Smooth muscle cell (in vitro differentiated cells): ENCODE results near the gene TRIM50. TPM values are rescaled to one million over a fixed set of nuclear protein-coding genes. Genes with fewer than 3 reads are reported as not detected.
"Not testable (repeated sequence)": the region's sequence is repeated elsewhere in the genome, so short reads cannot be mapped to it uniquely, and the experiment has no call there.

ENCODE experiments used
- DNase-seq: peaks from one replicate; lab custom pipeline; 2025; ENCODE audit not compliant: unreplicated experiment; lab: John Stamatoyannopoulos, UW
- H2AFZ ChIP-seq: fragments of 200-600 bp; sonication (generic); 2 replicates; pipeline ENCODE4 v1.6.0; 2016; ENCODE audit warnings: antibody characterized with exemption, low read depth, mild to moderate bottlenecking
- H3F3A ChIP-seq: fragments of 200-600 bp; sonication (generic); 2 replicates; pipeline ENCODE4 v1.6.0; 2017; ENCODE audit warnings: antibody characterized with exemption, low read depth
- H3K27ac ChIP-seq: fragments of 200-600 bp; sonication (generic); 2 replicates; pipeline ENCODE4 v1.5.1; 2016; ENCODE audit warnings: low read depth, mild to moderate bottlenecking
- H3K27me3 ChIP-seq: fragments of 200-600 bp; sonication (generic); 2 replicates; pipeline ENCODE4 v1.6.1; 2016; ENCODE audit warnings: low read depth, mild to moderate bottlenecking
- H3K36me3 ChIP-seq: fragments of 200-600 bp; sonication (generic); 2 replicates; pipeline ENCODE4 v1.5.1; 2016; ENCODE audit warnings: low read depth
- H3K4me1 ChIP-seq: fragments of 200-600 bp; sonication (generic); 2 replicates; pipeline ENCODE4 v1.5.1; 2016; ENCODE audit warnings: low read depth
- H3K4me2 ChIP-seq: fragments of 200-600 bp; sonication (generic); 2 replicates; pipeline ENCODE4 v1.6.0; 2016; ENCODE audit warnings: mild to moderate bottlenecking
- H3K4me3 ChIP-seq: fragments of 200-600 bp; sonication (generic); 2 replicates; pipeline ENCODE4 v1.5.1; 2016; ENCODE audit warnings: mild to moderate bottlenecking
- H3K79me2 ChIP-seq: fragments of 200-600 bp; sonication (generic); 2 replicates; pipeline ENCODE4 v1.6.0; 2016; ENCODE audit warnings: low read depth, mild to moderate bottlenecking
- H3K9ac ChIP-seq: fragments of 200-600 bp; sonication (generic); 2 replicates; pipeline ENCODE4 v1.6.0; 2016; ENCODE audit warnings: low read depth
- H3K9me3 ChIP-seq: fragments of 200-600 bp; sonication (generic); replicated peaks from 2 replicates; pipeline ENCODE4 v1.5.1; 2016; ENCODE audit warnings: low read depth
- H4K20me1 ChIP-seq: fragments of 200-600 bp; sonication (generic); 2 replicates; pipeline ENCODE4 v1.6.0; 2016; ENCODE audit warnings: low read depth
- WGBS: methylation state at CpG from one replicate; pipeline ENCODE4 v1.1.7; 2016; ENCODE audit warnings: low lambda C conversion rate; 5-methylcytosine and 5-hydroxymethylcytosine counted together
- polyA plus RNA-seq: library from polyadenylated mRNA; unstranded; fragments of >200 nt; fragmentation: Nextera tagmentation; extraction: Ambion mirVana; gene quantifications from 2 replicates; pipeline ENCODE4 v1.2.1, GENCODE V29; 2016
- total RNA-seq: library from RNA; depleted of rRNA; stranded (reverse); fragments of >200 nt; gene quantifications from 2 replicates; pipeline ENCODE4 v1.2.3, GENCODE V29; 2014
- TF ChIP-seq, protein P1 (sequence below): fragments of 200-600 bp; sonication (generic); IDR thresholded peaks from 2 replicates; pipeline ENCODE4 v1.5.1; 2017; ENCODE audit warnings: borderline replicate concordance, mild to moderate bottlenecking, antibody characterized with exemption; ENCODE audit not compliant: insufficient read depth, poor library complexity, severe bottlenecking

TRIM50 gene
- total RNA-seq: not detected in 2 replicates
- polyA plus RNA-seq: not detected in 2 replicates

DNA sequence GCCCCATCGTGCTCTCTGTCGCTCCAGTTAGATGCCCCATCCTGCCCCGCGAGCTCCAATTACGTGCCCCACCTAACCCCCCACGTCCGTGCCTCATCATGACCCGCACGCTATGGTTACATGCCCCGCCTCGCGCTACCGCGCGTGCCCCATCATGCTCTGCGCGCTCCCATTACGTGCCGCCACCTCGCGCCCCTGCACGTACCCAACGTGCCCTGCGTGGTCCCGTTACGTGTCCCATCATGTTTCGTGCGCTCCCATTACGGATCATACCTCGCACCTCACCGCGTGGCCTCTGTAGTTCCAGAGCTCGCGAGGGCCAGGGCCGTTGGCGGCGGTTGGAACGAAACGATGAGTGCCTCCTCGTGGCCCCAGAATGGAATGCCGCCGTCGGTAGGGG, at the start of gene TRIM50, which contains the start of gene FKBP6:
TRIM50 (minus strand) TSS at position 161 of the 400 bp plus-strand sequence. CDS start 3,295 bp downstream, outside the sequence.
FKBP6 (plus strand) TSS at position 240 of the 400 bp plus-strand sequence. CDS start 268 bp downstream, outside the sequence.
- not testable (repeated sequence) for DNase-seq, H3K36me3 ChIP-seq, H4K20me1 ChIP-seq, H3K4me3 ChIP-seq, H3K27ac ChIP-seq, H3K9me3 ChIP-seq, H3K4me2 ChIP-seq, H2AFZ ChIP-seq, H3K4me1 ChIP-seq, H3K9ac ChIP-seq, H3K79me2 ChIP-seq, H3K27me3 ChIP-seq, H3F3A ChIP-seq
- 97% methylated on average over 39 of the region's 43 CpGs for WGBS

DNA sequence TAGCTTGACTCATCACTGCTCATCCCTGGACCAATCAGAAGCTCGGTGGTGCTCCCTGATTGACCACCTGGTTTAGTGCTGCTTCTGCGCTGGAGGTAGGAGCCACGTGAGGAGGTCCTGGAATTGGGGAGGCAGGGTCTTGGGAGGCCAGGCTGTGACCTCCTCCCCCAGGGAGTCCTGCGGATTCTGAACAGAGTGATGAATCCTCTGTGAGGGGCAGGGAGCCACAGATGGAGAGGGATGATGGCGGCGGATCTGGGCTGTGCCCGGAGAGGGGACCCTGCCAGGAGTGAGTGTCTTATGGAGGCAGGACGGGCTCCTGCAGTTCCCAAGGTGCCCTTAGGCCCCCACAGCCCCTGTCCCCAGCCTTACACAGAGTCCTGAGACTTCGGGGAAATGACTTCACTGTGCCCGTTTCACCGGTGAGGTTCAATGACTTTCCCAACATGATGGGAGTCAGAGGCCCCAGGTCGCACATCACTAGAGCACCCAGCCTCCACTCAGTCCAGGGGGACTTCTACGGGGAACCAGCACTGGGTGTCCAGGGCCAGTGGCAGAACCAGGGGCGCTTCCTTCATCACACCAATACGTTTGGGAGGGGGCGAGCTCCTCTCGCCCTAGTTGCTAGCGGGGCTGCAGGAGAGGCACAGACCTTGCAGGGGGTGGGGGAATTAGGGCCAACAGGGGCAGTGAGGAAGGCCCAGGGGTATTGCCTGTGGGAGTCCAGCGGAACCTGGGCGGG, 49.0 kb upstream of the TRIM50 start:
- no peak overlapping the region for H3K4me3 ChIP-seq
- H3K9ac ChIP-seq: no peak overlapping the region
- TF ChIP-seq, protein P1, sequence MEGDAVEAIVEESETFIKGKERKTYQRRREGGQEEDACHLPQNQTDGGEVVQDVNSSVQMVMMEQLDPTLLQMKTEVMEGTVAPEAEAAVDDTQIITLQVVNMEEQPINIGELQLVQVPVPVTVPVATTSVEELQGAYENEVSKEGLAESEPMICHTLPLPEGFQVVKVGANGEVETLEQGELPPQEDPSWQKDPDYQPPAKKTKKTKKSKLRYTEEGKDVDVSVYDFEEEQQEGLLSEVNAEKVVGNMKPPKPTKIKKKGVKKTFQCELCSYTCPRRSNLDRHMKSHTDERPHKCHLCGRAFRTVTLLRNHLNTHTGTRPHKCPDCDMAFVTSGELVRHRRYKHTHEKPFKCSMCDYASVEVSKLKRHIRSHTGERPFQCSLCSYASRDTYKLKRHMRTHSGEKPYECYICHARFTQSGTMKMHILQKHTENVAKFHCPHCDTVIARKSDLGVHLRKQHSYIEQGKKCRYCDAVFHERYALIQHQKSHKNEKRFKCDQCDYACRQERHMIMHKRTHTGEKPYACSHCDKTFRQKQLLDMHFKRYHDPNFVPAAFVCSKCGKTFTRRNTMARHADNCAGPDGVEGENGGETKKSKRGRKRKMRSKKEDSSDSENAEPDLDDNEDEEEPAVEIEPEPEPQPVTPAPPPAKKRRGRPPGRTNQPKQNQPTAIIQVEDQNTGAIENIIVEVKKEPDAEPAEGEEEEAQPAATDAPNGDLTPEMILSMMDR: no peak
- no peaks in the 10 kb centered on the region for H3K4me1 ChIP-seq
- 88% methylated on average over 17 of the region's 20 CpGs for WGBS
- H3K27ac ChIP-seq: no peak overlapping the region
- H3K9me3 ChIP-seq: no peaks in the 10 kb centered on the region
- H4K20me1 ChIP-seq: no peaks in the 10 kb centered on the region
- H3K4me2 ChIP-seq: no peak overlapping the region
- no peaks in the 10 kb centered on the region for H3K36me3 ChIP-seq
- no peak overlapping the region for H2AFZ ChIP-seq
- H3K79me2 ChIP-seq: no peaks in the 10 kb centered on the region
- DNase-seq: no peak
- peaks cover 3% of the 10 kb centered on the region for H3K27me3 ChIP-seq
- H3F3A ChIP-seq: no peaks in the 10 kb centered on the region

- H3K79me2 ChIP-seq, H3K4me2 ChIP-seq, H4K20me1 ChIP-seq, H3K9me3 ChIP-seq, H3K4me3 ChIP-seq, H3F3A ChIP-seq, H3K9ac ChIP-seq, DNase-seq, H3K4me1 ChIP-seq, H2AFZ ChIP-seq, H3K27ac ChIP-seq, H3K27me3 ChIP-seq, H3K36me3 ChIP-seq: not testable (repeated sequence)
- WGBS: 93% methylated on average over 4 of the region's 4 CpGs
Observed at GRCh38 chr7:73376262-73376661, 48.4 kb upstream of the TRIM50 start.

GRCh38 chr7:73373741-73374140, 45.9 kb upstream of the TRIM50 start:
- H3K9me3 ChIP-seq: no peaks in the 10 kb centered on the region

More at GRCh38 chr7:73373741-73374140, 45.9 kb upstream of the TRIM50 start:
- H3K79me2 ChIP-seq: no peaks in the 10 kb centered on the region
- H3K4me2 ChIP-seq: no peak overlapping the region
- WGBS: 93% methylated on average over 13 of the region's 13 CpGs
- H3F3A ChIP-seq: no peaks in the 10 kb centered on the region
- H3K9ac ChIP-seq: no peak overlapping the region
- no peak overlapping the region for H2AFZ ChIP-seq
- DNase-seq: no peak
- no peak overlapping the region for H3K4me3 ChIP-seq
- H4K20me1 ChIP-seq: no peaks in the 10 kb centered on the region
- no peak overlapping the region for H3K27ac ChIP-seq
- TF ChIP-seq, protein P1: no peak
- H3K27me3 ChIP-seq: no peaks in the 10 kb centered on the region
- no peaks in the 10 kb centered on the region for H3K4me1 ChIP-seq
- H3K36me3 ChIP-seq: no peaks in the 10 kb centered on the region
